ENCODE data around the gene ARGLU1. TPM values are rescaled to one million over a fixed set of nuclear protein-coding genes. Genes with fewer than 3 reads are reported as not detected.

The ARGLU1 gene
- total and polyA plus RNA-seq, 9 of the 15 experiments (the other 6 are each of a cell fraction or from before 2014, with no cell fraction given), result 19.3 to 99.9 (median 49.3) TPM

DNA sequence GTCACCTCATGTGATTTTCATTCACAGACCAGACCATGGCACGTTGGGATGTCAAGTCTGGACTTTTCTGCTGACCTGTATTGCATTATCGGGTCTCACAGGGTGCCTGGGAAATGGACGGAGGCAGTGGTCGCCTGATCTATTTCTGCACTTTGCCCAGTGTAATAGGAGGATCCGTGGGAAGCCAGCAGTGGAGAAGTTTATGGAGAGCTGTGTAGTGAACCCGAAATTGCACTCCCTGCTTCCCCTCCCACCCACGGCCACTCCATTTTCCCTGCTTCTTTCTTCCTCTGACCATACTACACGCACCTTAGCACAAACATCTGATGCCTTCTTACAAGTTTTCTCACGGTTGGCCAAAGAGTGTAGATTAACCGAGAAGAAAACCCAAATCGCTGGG, 49.4 kb downstream of the ARGLU1 start:
- ATAC-seq, result no peak
- DNase-seq (ENCODE audit: extremely low read depth in 1 of 4, low spot score in 3 of 4), result no peak
- no peak overlapping the region for H3K27ac ChIP-seq (ENCODE audit: extremely low read depth, low read depth, low read length)
- BruUV-seq (replicated peaks), result no TSS peak
- POLR2A ChIA-PET, result no interaction called here
- H3K79me2 ChIP-seq (ENCODE audit: control insufficient read depth, insufficient read depth, low read length), result no peaks in the 10 kb centered on the region
- H3K9ac ChIP-seq (ENCODE audit: insufficient read depth in 1 of 2, low read depth in 2 of 2, low read length in 2 of 2), result no peak overlapping the region
- FAIRE-seq, result no peak
- WGBS (ENCODE audit: insufficient coverage, low coverage, missing lambda C conversion rate), result 5% methylated on average over 7 of the region's 11 CpGs
- no peaks in the 10 kb centered on the region for H3K4me1 ChIP-seq (replicated peaks in 1 of 2; ENCODE audit: control insufficient read depth in 2 of 2, insufficient read depth in 2 of 2, low read length in 2 of 2)
- TF ChIP-seq FOXJ2 (tag; IDR thresholded peaks at IDR 0.05), result no peak
- TF ChIP-seq BRCA1 (IDR thresholded peaks at IDR 0.05), result no peak
- TF ChIP-seq BRCA1 (CRISPR knock-in tag; IDR thresholded peaks at IDR 0.05), result no peak
- no peak for TF ChIP-seq DMBX1 (CRISPR knock-in tag; IDR thresholded peaks at IDR 0.05; ENCODE audit: borderline replicate concordance)
- no peak for TF ChIP-seq ZFX (CRISPR knock-in tag; IDR thresholded peaks at IDR 0.05)
- TF ChIP-seq ZNF75A (CRISPR knock-in tag; IDR thresholded peaks at IDR 0.05), result no peak
- no peak for TF ChIP-seq MAFK (IDR thresholded peaks at IDR 0.05; ENCODE audit: low read length)
- TF ChIP-seq, protein P1, sequence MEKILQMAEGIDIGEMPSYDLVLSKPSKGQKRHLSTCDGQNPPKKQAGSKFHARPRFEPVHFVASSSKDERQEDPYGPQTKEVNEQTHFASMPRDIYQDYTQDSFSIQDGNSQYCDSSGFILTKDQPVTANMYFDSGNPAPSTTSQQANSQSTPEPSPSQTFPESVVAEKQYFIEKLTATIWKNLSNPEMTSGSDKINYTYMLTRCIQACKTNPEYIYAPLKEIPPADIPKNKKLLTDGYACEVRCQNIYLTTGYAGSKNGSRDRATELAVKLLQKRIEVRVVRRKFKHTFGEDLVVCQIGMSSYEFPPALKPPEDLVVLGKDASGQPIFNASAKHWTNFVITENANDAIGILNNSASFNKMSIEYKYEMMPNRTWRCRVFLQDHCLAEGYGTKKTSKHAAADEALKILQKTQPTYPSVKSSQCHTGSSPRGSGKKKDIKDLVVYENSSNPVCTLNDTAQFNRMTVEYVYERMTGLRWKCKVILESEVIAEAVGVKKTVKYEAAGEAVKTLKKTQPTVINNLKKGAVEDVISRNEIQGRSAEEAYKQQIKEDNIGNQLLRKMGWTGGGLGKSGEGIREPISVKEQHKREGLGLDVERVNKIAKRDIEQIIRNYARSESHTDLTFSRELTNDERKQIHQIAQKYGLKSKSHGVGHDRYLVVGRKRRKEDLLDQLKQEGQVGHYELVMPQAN (IDR thresholded peaks at IDR 0.05; ENCODE audit: borderline replicate concordance), result no peak
- no peak for TF ChIP-seq PTRF (tag; IDR thresholded peaks at IDR 0.05)
- TF ChIP-seq ZNF431 (CRISPR knock-in tag; IDR thresholded peaks at IDR 0.05), result no peak
- no peak for TF ChIP-seq XRCC3 (IDR thresholded peaks at IDR 0.05)
- TF ChIP-seq ZKSCAN1 (IDR thresholded peaks at IDR 0.05; ENCODE audit: low read depth, low read length), result no peak
- no peak for TF ChIP-seq JUN (IDR thresholded peaks at IDR 0.05; ENCODE audit: borderline replicate concordance, low read depth, low read length)
- TF ChIP-seq JUN (CRISPR knock-in tag; IDR thresholded peaks at IDR 0.05; ENCODE audit: borderline replicate concordance), result no peak
- in situ Hi-C loops (cut with MboI), result no loop called here
- no peaks in the 10 kb centered on the region for H3K27me3 ChIP-seq (ENCODE audit: control insufficient read depth in 2 of 2, insufficient read depth in 2 of 2, low read length in 2 of 2)
- H3K36me3 ChIP-seq (ENCODE audit: control insufficient read depth, insufficient read depth, low read length), result no peaks in the 10 kb centered on the region
- H3K4me2 ChIP-seq (ENCODE audit: insufficient read depth, low read length), result no peak overlapping the region
- CTCF ChIA-PET (ENCODE audit: low intra/inter-chr PET ratio), result no interaction called here
- H2AFZ ChIP-seq (ENCODE audit: low read depth, low read length), result no peak overlapping the region
- no peaks in the 10 kb centered on the region for H3K9me1 ChIP-seq (ENCODE audit: control insufficient read depth, insufficient read depth, low read length)
- H4K20me1 ChIP-seq (replicated peaks; ENCODE audit: control insufficient read depth, insufficient read depth, low read length), result no peaks in the 10 kb centered on the region
- no peaks in the 10 kb centered on the region for H3K9me3 ChIP-seq (replicated peaks; ENCODE audit: control insufficient read depth, insufficient read depth, low read depth, low read length)
- intact Hi-C loops (cut with micrococcal nuclease), result no loop called here
- H3K4me3 ChIP-seq, result no peak overlapping the region
